ENCODE measurements around the gene OR7D4. TPM values are rescaled to one million over a fixed set of nuclear protein-coding genes. Genes with fewer than 3 reads are reported as not detected.
A peak's percentile ranks its signal among the peaks of the same experiment; 100 is the strongest.
"Not testable (repeated sequence)": the region's sequence is repeated elsewhere in the genome, so short reads cannot be mapped to it uniquely, and the experiment has no call there.

The OR7D4 gene
- total RNA-seq (not detected), polyA plus RNA-seq (not detected), total RNA-seq (not detected)

DNA sequence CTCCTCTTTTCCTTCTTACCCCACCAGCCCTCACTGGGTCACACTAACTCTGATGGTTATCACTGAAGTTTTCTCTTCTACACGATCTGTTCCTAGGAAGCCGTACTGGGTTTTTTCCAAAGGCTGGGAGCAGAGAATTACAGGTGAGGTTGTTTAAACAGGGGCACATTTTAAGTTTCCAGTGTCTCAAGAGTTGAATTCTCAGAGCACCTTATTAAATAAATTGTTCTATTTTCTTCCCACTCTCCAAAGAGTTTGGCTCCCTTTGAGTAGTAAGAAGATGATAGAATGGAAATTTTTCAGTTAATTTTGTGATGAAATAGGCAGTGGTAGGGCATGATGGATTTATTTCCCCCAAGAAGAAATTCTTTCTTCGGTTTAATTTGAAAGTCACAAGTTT is at the start of gene OR7D4:
Gene OR7D4, minus strand, starts transcription at position 101 of the 400 bp plus-strand sequence. CDS start 4,752 bp downstream, outside the sequence.
- peaks cover 0 to 39% (median 17%) of the 10 kb centered on the region in 5 donors for H3K27me3 Mint-ChIP-seq
- H3K36me3 ChIP-seq (ENCODE audit: control insufficient read depth in 2 of 3, insufficient read depth in 3 of 3, low read length in 3 of 3) = no peaks in the 10 kb centered on the region
- ATAC-seq = no peak
- no peak for DNase-seq
- H3K27me3 ChIP-seq (ENCODE audit: control insufficient read depth in 2 of 2, insufficient read depth in 2 of 2, low read length in 2 of 2) = no peaks in the 10 kb centered on the region
- CTCF ChIA-PET = no interaction called here
- POLR2A ChIA-PET = no interaction called here
- H3K36me3 Mint-ChIP-seq = peaks cover 0 to 7% (median 0%) of the 10 kb centered on the region in 5 donors
- no peak within 1 kb of the TSS for H3K4me3 Mint-ChIP-seq
- no peaks in the 10 kb centered on the region for H3K9me3 ChIP-seq (ENCODE audit: control insufficient read depth in 2 of 3, low read length in 3 of 3)
- intact Hi-C loops (cut with micrococcal nuclease) = no loop called here
- no peak within 1 kb of the TSS for H3K4me3 ChIP-seq (ENCODE audit: low read length)
- no peak within 1 kb of the TSS for H3K27ac ChIP-seq (ENCODE audit: low read depth, low read length)
- H3K4me1 Mint-ChIP-seq = no peaks in the 10 kb centered on the region
- no peak within 1 kb of the TSS for H3K27ac Mint-ChIP-seq
- H3K9me3 Mint-ChIP-seq = peaks cover 3 to 36% (median 17%) of the 10 kb centered on the region in 11 donors
- no peaks in the 10 kb centered on the region for H3K4me1 ChIP-seq (ENCODE audit: control insufficient read depth in 2 of 2, insufficient read depth in 2 of 2, low read length in 2 of 2)

DNA sequence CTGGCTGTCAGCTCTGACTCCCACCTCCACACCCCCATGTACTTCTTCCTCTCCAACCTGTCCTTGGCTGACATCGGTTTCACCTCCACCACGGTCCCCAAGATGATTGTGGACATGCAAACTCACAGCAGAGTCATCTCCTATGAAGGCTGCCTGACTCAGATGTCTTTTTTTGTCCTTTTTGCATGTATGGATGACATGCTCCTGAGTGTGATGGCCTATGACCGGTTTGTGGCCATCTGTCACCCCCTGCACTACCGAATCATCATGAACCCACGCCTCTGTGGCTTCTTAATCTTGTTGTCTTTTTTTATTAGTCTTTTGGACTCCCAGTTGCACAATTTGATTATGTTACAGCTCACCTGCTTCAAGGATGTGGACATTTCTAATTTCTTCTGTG is 31.8 kb upstream of the OR7D4 start:
- peaks cover 0 to 6% (median 0%) of the 10 kb centered on the region in 5 donors for H3K36me3 Mint-ChIP-seq
- H3K27me3 Mint-ChIP-seq = peaks cover 0 to 12% (median 12%) of the 10 kb centered on the region in 5 donors
- Histone ChIP-seq H3K4me1 (ENCODE audit: control insufficient read depth in 2 of 2, insufficient read depth in 2 of 2, low read length in 2 of 2) (no peaks in the 10 kb centered on the region), H3K9me3 (ENCODE audit: control insufficient read depth in 2 of 3, low read length in 3 of 3) (peaks cover 0 to 5% (median 0%) of the 10 kb centered on the region in 3 experiments), H3K27ac (ENCODE audit: low read depth, low read length) (no peak overlapping the region), H3K27me3 (ENCODE audit: control insufficient read depth in 2 of 2, insufficient read depth in 2 of 2, low read length in 2 of 2) (no peaks in the 10 kb centered on the region), H3K36me3 (ENCODE audit: control insufficient read depth in 2 of 3, insufficient read depth in 3 of 3, low read length in 3 of 3) (no peaks in the 10 kb centered on the region), H3K4me3 (ENCODE audit: low read length) (no peak overlapping the region)
- H3K27ac Mint-ChIP-seq = no peak overlapping the region
- intact Hi-C loops (cut with micrococcal nuclease) = no loop called here
- H3K4me1 Mint-ChIP-seq = no peaks in the 10 kb centered on the region
- ATAC-seq = no peak
- ChIA-PET POLR2A (no interaction called here), CTCF (no interaction called here)
- H3K9me3 Mint-ChIP-seq = peaks cover 0 to 60% (median 10%) of the 10 kb centered on the region in 11 donors
- no peak for DNase-seq
- no peak overlapping the region for H3K4me3 Mint-ChIP-seq

DNA sequence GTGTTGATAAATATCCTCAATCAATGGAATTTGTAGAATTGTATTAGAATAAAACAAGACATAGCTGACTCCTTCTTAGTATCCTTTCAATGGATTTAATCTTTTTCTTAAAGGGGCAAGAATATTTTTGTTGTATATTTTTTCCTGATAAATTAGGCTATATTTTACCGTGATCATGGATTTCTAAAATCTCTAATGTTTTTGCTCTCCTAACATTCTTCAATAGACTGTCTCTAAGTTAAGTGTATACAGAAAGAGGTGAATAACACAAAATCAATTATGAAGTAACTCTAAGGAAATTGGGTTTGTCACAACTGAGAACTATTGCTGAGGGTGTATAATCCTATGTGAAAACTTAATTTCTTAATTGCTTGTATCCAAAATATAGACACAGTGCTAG is 31.2 kb upstream of the OR7D4 start, which contains the start of gene OR7E24:
Gene OR7E24, plus strand, starts transcription at position 301 of the 400 bp plus-strand sequence. CDS start 114 bp downstream, outside the sequence.
- H3K4me3 ChIP-seq (ENCODE audit: low read length) = no peak within 1 kb of the TSS
- no peaks in the 10 kb centered on the region for H3K4me1 ChIP-seq (ENCODE audit: control insufficient read depth in 2 of 2, insufficient read depth in 2 of 2, low read length in 2 of 2)
- H3K4me3 Mint-ChIP-seq = no peak within 1 kb of the TSS
- intact Hi-C loops (cut with micrococcal nuclease) = no loop called here
- no peak for DNase-seq
- peaks cover 0 to 2% (median 0%) of the 10 kb centered on the region in 3 experiments for H3K9me3 ChIP-seq (ENCODE audit: control insufficient read depth in 2 of 3, low read length in 3 of 3)
- H3K27me3 ChIP-seq (ENCODE audit: control insufficient read depth in 2 of 2, insufficient read depth in 2 of 2, low read length in 2 of 2) = no peaks in the 10 kb centered on the region
- peaks cover 0 to 12% (median 12%) of the 10 kb centered on the region in 5 donors for H3K27me3 Mint-ChIP-seq
- H3K4me1 Mint-ChIP-seq = no peaks in the 10 kb centered on the region
- H3K36me3 ChIP-seq (ENCODE audit: control insufficient read depth in 2 of 3, insufficient read depth in 3 of 3, low read length in 3 of 3) = no peaks in the 10 kb centered on the region
- no peak within 1 kb of the TSS for H3K27ac ChIP-seq (ENCODE audit: low read depth, low read length)
- ChIA-PET CTCF (no interaction called here), POLR2A (no interaction called here)
- peaks cover 0 to 59% (median 10%) of the 10 kb centered on the region in 11 donors for H3K9me3 Mint-ChIP-seq
- no peak for ATAC-seq
- H3K27ac Mint-ChIP-seq = no peak within 1 kb of the TSS
- H3K36me3 Mint-ChIP-seq = peaks cover 0 to 6% (median 0%) of the 10 kb centered on the region in 5 donors

GRCh38 chr19:9205501-9206113 is 13.8 kb downstream of the OR7D4 start:
- Histone ChIP-seq H3K4me3 (ENCODE audit: low read length) (no peak overlapping the region), H3K4me1 (ENCODE audit: control insufficient read depth in 2 of 2, insufficient read depth in 2 of 2, low read length in 2 of 2) (no peaks in the 10 kb centered on the region), H3K27me3 (ENCODE audit: control insufficient read depth in 2 of 2, insufficient read depth in 2 of 2, low read length in 2 of 2) (no peaks in the 10 kb centered on the region), H3K27ac (ENCODE audit: low read depth, low read length) (no peak overlapping the region), H3K36me3 (ENCODE audit: control insufficient read depth in 2 of 3, insufficient read depth in 3 of 3, low read length in 3 of 3) (no peaks in the 10 kb centered on the region), H3K9me3 (ENCODE audit: control insufficient read depth in 2 of 3, low read length in 3 of 3) (no peaks in the 10 kb centered on the region)
- Mint-ChIP-seq H3K27me3 (peaks cover 0 to 22% (median 6%) of the 10 kb centered on the region in 5 donors), H3K4me3 (peak overlapping the region in 9 of 10 donors; percentile 37 to 69 (median 56)), H3K36me3 (no peaks in the 10 kb centered on the region), H3K4me1 (peaks cover 0 to 8% (median 0%) of the 10 kb centered on the region in 7 donors), H3K27ac (no peak overlapping the region), H3K9me3 (peaks cover 0 to 2% (median 0%) of the 10 kb centered on the region in 11 donors)
- DNase-seq (peak; percentile 36 to 63 (median 53)), ATAC-seq (peak; percentile 69)
- POLR2A ChIA-PET = no interaction called here
- intact Hi-C loops (cut with micrococcal nuclease) = loop anchor here (1.0 to 10.0 kb wide), 8 partner anchors 69 to 591 kb away; partner anchors contain the start of genes ZNF266 (in 1 of the 2), ZNF559 (in 1 of the 2) and ZNF561 (in 1 of the 2)
- CTCF ChIA-PET = interaction anchor here (0.7 to 2.3 kb wide), 10 partner anchors 35 to 593 kb away, joined by 3 to 10 read pairs (median 4); partner anchors contain the start of gene ZNF559

DNA sequence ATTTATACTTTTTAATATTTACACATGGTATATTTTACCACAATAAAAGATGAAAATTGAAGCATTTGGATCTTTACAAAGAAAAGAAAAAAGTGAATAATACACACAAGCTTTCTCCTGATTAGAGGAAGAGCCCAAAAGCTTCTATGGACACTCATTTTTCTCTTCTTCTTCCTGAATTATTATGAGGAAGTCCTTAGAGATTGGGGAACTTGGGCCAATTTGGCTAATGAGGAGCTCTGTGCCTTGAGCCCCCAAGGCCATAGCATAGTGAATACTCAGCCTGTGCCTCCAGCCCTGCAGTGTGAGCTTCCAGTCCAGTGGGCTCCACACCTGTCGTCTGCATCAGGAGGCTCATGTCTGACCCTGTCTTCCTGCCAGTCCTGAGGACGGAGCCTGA is 21.3 kb downstream of the OR7D4 start:
- POLR2A ChIA-PET; H3K27me3 ChIP-seq (ENCODE audit: control insufficient read depth in 2 of 2, insufficient read depth in 2 of 2, low read length in 2 of 2); H3K4me3 ChIP-seq (ENCODE audit: low read length); H3K27ac ChIP-seq (ENCODE audit: low read depth, low read length); ATAC-seq; H3K4me1 Mint-ChIP-seq; H3K9me3 ChIP-seq (ENCODE audit: control insufficient read depth in 2 of 3, low read length in 3 of 3); H3K36me3 ChIP-seq (ENCODE audit: control insufficient read depth in 2 of 3, insufficient read depth in 3 of 3, low read length in 3 of 3); H3K4me1 ChIP-seq (ENCODE audit: control insufficient read depth in 2 of 2, insufficient read depth in 2 of 2, low read length in 2 of 2); intact Hi-C loops (cut with micrococcal nuclease); H3K4me3 Mint-ChIP-seq; DNase-seq; H3K36me3 Mint-ChIP-seq; H3K27ac Mint-ChIP-seq: not testable (repeated sequence)
- H3K9me3 Mint-ChIP-seq = peaks cover 0 to 13% (median 2%) of the 10 kb centered on the region in 11 donors
- CTCF ChIA-PET = interaction anchor here (1.6 kb wide), 1 partner anchor 9 kb away, joined by 5 read pairs; no protein-coding TSS in a partner anchor
- H3K27me3 Mint-ChIP-seq = peaks cover 0 to 41% (median 33%) of the 10 kb centered on the region in 5 donors

DNA sequence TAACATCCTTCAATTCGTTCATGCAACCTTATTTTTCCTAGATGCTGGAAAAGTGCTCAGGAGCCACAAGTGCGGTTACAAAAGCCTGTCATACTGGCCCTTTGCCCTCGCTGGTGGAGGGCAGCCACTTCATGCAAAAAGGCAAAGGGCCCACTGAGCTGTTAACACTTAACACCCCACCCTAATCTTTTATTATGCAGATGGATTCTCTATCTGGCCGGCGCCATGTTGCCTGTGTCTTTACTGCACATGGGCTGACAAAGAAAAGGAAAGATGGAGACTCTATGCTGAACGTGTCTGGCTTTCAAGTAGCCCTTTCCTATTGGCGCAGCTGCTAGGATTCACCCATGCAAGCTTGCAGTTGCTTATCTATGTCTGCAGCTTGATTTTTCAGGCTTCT is 29.9 kb downstream of the OR7D4 start:
- Mint-ChIP-seq H3K27ac (no peak overlapping the region), H3K4me1 (no peaks in the 10 kb centered on the region), H3K27me3 (peaks cover 0 to 46% (median 36%) of the 10 kb centered on the region in 5 donors), H3K4me3 (no peak overlapping the region), H3K36me3 (peaks cover 0 to 25% (median 0%) of the 10 kb centered on the region in 5 donors), H3K9me3 (peaks cover 0 to 52% (median 26%) of the 10 kb centered on the region in 11 donors)
- POLR2A ChIA-PET = no interaction called here
- Histone ChIP-seq H3K36me3 (ENCODE audit: control insufficient read depth in 2 of 3, insufficient read depth in 3 of 3, low read length in 3 of 3) (no peaks in the 10 kb centered on the region), H3K27me3 (ENCODE audit: control insufficient read depth in 2 of 2, insufficient read depth in 2 of 2, low read length in 2 of 2) (no peaks in the 10 kb centered on the region), H3K27ac (ENCODE audit: low read depth, low read length) (no peak overlapping the region), H3K4me1 (ENCODE audit: control insufficient read depth in 2 of 2, insufficient read depth in 2 of 2, low read length in 2 of 2) (no peaks in the 10 kb centered on the region), H3K4me3 (ENCODE audit: low read length) (no peak overlapping the region), H3K9me3 (ENCODE audit: control insufficient read depth in 2 of 3, low read length in 3 of 3) (peaks cover 0 to 8% (median 0%) of the 10 kb centered on the region in 3 experiments)
- no peak for ATAC-seq
- CTCF ChIA-PET = no interaction called here
- intact Hi-C loops (cut with micrococcal nuclease) = no loop called here
- DNase-seq = no peak

Measured in naive thymus-derived CD4-positive, alpha-beta T cell (primary cell).